DND-41 (cell line): ENCODE measurements around the gene NSD1.

Experiments
- EZH2 ChIP-seq: IDR thresholded peaks from 3 replicates; pipeline ENCODE4 v1.6.1; 2012; ENCODE audit warnings: borderline replicate concordance, low read depth, mild to moderate bottlenecking, moderate library complexity, low read length, inconsistent platforms; ENCODE audit not compliant: severe bottlenecking
- TF ChIP-seq, protein P1 (sequence below): IDR thresholded peaks from 2 replicates; pipeline ENCODE4 v1.5.1; 2012; ENCODE audit warnings: borderline replicate concordance, low read length, moderate library complexity, mild to moderate bottlenecking; ENCODE audit not compliant: poor library complexity, severe bottlenecking; ENCODE audit errors: extremely low read depth

DNA sequence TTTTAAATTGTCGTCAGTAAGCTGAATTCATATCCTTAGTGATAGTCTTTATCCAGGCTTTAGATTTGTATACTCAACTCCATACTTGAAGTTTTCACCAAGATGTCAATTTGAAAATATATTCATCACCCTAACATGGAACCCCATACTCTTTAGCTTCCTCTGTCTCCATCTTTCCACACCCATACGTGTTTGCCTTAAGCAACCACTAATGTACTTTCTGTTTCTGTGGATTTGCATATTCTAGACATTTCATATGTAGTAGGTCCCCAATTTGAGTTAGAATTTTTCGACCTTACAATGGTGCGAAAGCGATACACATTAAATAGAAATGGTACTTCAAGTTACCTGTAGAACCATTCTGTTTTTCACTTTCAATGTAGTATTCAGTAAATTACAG lies 65.2 kb downstream of the NSD1 start:
- TF ChIP-seq, protein P1, sequence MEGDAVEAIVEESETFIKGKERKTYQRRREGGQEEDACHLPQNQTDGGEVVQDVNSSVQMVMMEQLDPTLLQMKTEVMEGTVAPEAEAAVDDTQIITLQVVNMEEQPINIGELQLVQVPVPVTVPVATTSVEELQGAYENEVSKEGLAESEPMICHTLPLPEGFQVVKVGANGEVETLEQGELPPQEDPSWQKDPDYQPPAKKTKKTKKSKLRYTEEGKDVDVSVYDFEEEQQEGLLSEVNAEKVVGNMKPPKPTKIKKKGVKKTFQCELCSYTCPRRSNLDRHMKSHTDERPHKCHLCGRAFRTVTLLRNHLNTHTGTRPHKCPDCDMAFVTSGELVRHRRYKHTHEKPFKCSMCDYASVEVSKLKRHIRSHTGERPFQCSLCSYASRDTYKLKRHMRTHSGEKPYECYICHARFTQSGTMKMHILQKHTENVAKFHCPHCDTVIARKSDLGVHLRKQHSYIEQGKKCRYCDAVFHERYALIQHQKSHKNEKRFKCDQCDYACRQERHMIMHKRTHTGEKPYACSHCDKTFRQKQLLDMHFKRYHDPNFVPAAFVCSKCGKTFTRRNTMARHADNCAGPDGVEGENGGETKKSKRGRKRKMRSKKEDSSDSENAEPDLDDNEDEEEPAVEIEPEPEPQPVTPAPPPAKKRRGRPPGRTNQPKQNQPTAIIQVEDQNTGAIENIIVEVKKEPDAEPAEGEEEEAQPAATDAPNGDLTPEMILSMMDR: no peak
- TF ChIP-seq EZH2: no peak
